Keratinocyte (primary cell): ENCODE measurements around the gene NCK2. TPM values are rescaled to one million over a fixed set of nuclear protein-coding genes. Genes with fewer than 3 reads are reported as not detected.

Experiments
- DNase-seq: peaks from one replicate; pipeline ENCODE4 v3.0.0-alpha.2; 2011; ENCODE audit warnings: low read depth, missing footprints, low spot score
- FAIRE-seq: peaks from 2 replicates; lab custom pipeline; 2011; peaks lifted over from hg19 to GRCh38; lab: Jason Lieb, UNC
- H2AFZ ChIP-seq: 2 replicates; pipeline ENCODE4 v1.6.0; 2012; ENCODE audit warnings: low read length, control low read depth, inconsistent platforms; ENCODE audit not compliant: control insufficient read depth
- H3K27ac ChIP-seq: 2 replicates; pipeline ENCODE4 v1.5.1; 2011; ENCODE audit warnings: low read length; ENCODE audit not compliant: control insufficient read depth, insufficient read depth
- H3K27me3 ChIP-seq: 3 replicates; pipeline ENCODE4 v1.6.0; 2011; ENCODE audit warnings: low read length; ENCODE audit not compliant: control insufficient read depth, insufficient read depth; ENCODE audit errors: extremely low read depth
- H3K36me3 ChIP-seq, 2 experiments: 2 replicates in 1 of 2; 3 replicates in 1 of 2; pipeline ENCODE4 v1.5.1; 2011; ENCODE audit warnings: low read length in 2 of 2, mild to moderate bottlenecking in 1 of 2; ENCODE audit not compliant: control insufficient read depth in 2 of 2, insufficient read depth in 2 of 2; ENCODE audit errors: extremely low read depth in 1 of 2
- H3K4me1 ChIP-seq: 3 replicates; pipeline ENCODE4 v1.5.1; 2011; ENCODE audit warnings: low read length; ENCODE audit not compliant: control insufficient read depth, insufficient read depth; ENCODE audit errors: extremely low read depth
- H3K4me2 ChIP-seq: 3 replicates; pipeline ENCODE4 v1.6.0; 2011; ENCODE audit warnings: low read depth, low read length; ENCODE audit not compliant: control insufficient read depth, insufficient read depth; ENCODE audit errors: extremely low read depth
- H3K4me3 ChIP-seq, 3 experiments: fragments of 200-600 bp in 1 of 3; sonication (generic) in 1 of 3; 2 replicates in 2 of 3; 3 replicates in 1 of 3; pipeline ENCODE4 v1.5.1; 2011 to 2016; ENCODE audit warnings: low read length in 3 of 3, mild to moderate bottlenecking in 3 of 3, control low read depth in 2 of 3, inconsistent platforms in 1 of 3, low read depth in 1 of 3, mixed read lengths in 1 of 3, mixed run types in 1 of 3, moderate library complexity in 1 of 3; ENCODE audit not compliant: control insufficient read depth in 2 of 3, insufficient read depth in 2 of 3; ENCODE audit errors: extremely low read depth in 1 of 3
- H3K79me2 ChIP-seq: 2 replicates; pipeline ENCODE4 v1.6.0; 2012; ENCODE audit warnings: low read length; ENCODE audit not compliant: control insufficient read depth, insufficient read depth
- H3K9ac ChIP-seq: 3 replicates; pipeline ENCODE4 v1.6.0; 2011; ENCODE audit warnings: low read length; ENCODE audit not compliant: control insufficient read depth, insufficient read depth; ENCODE audit errors: extremely low read depth
- H3K9me1 ChIP-seq: 3 replicates; pipeline ENCODE4 v1.6.0; 2011; ENCODE audit warnings: low read length; ENCODE audit not compliant: control insufficient read depth, insufficient read depth; ENCODE audit errors: extremely low read depth
- H3K9me3 ChIP-seq: 2 replicates; pipeline ENCODE4 v1.5.1; 2012; ENCODE audit warnings: low read depth, low read length; ENCODE audit not compliant: control insufficient read depth
- H4K20me1 ChIP-seq: 3 replicates; pipeline ENCODE4 v1.6.0; 2011; ENCODE audit warnings: low read length; ENCODE audit not compliant: control insufficient read depth, insufficient read depth; ENCODE audit errors: extremely low read depth
- EZH2 ChIP-seq: IDR thresholded peaks from one replicate; pipeline ENCODE4 v1.6.1; 2012; ENCODE audit warnings: inconsistent platforms, mild to moderate bottlenecking, low read length, moderate library complexity
- dilution Hi-C: fragments of 300-500 bp; cut with MboI; formaldehyde crosslinking; loops from one replicate; pipeline ENCODE4 v1.7.0; 2020; ENCODE audit warnings: low sequenced_read_pairs; ENCODE audit not compliant: extremely low pct_ligation_motif_present
- polyA plus RNA-seq, 5 experiments: library from polyadenylated mRNA; depleted of rRNA in 3 of 5; stranded (reverse) in 3 of 5; stranded (forward) in 1 of 5; unstranded in 1 of 5; fragments of >200 nt; gene quantifications; 1 replicate in 1 of 5; 2 replicates in 3 of 5; 3 replicates in 1 of 5; pipeline versions ENCODE4 v1.2.1 to v1.2.3, GENCODE V29; 2011 to 2012; ENCODE audit warnings: missing spikeins in 2 of 5, low read depth in 1 of 5, low replicate concordance in 1 of 5
- TF ChIP-seq, protein P1 (sequence below), 3 experiments: IDR thresholded peaks in 1 of 3; conservative IDR thresholded peaks in 1 of 3; optimal IDR thresholded peaks in 1 of 3; 2 replicates in 2 of 3; 3 replicates in 1 of 3; pipeline versions ENCODE3 to v1.5.1; 2011; ENCODE audit warnings: low read length in 3 of 3, mild to moderate bottlenecking in 3 of 3, moderate library complexity in 2 of 3, control low read depth in 1 of 3, inconsistent platforms in 1 of 3; ENCODE audit not compliant: insufficient read depth in 2 of 3; ENCODE audit errors: extremely low read depth in 1 of 3

NCK2 gene
- polyA plus RNA-seq, 1 donor (not counting 4 experiments of a cell fraction or from before 2014, with no cell fraction given) = 31.4 TPM

DNA sequence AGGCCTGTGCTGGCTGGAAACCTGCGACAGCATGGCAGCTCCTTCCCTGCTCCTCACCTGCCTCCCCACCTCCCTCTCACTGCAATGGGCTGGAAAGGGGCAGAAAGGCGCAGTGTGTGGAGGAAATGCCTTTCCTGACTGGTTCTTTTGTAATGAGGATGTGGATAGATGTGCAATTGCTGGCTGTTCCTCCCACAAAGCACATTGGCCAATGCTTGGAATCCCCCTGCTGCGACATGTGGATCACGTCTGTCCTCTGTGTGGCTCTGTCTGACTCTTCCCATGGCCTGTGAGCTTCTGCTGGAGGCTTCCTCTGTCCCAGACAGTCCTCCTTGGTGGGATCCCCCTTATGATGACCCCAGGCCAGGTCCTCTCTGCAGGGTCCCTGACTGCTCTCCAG is 172.5 kb downstream of the NCK2 start:
- Histone ChIP-seq H3K9ac (no peak overlapping the region), H3K4me2 (no peak overlapping the region), H3K9me1 (no peaks in the 10 kb centered on the region), H3K79me2 (no peaks in the 10 kb centered on the region), H3K9me3 (peaks cover 7% of the 10 kb centered on the region), H3K36me3 (no peaks in the 10 kb centered on the region), H4K20me1 (no peaks in the 10 kb centered on the region), H2AFZ (no peak overlapping the region), H3K27me3 (no peaks in the 10 kb centered on the region), H3K27ac (no peak overlapping the region), H3K4me1 (peaks cover 10% of the 10 kb centered on the region), H3K4me3 (no peak overlapping the region)
- dilution Hi-C loops = no loop called here
- FAIRE-seq (peak; percentile 17), DNase-seq (no peak)
- TF ChIP-seq EZH2 = no peak
- TF ChIP-seq, protein P1, sequence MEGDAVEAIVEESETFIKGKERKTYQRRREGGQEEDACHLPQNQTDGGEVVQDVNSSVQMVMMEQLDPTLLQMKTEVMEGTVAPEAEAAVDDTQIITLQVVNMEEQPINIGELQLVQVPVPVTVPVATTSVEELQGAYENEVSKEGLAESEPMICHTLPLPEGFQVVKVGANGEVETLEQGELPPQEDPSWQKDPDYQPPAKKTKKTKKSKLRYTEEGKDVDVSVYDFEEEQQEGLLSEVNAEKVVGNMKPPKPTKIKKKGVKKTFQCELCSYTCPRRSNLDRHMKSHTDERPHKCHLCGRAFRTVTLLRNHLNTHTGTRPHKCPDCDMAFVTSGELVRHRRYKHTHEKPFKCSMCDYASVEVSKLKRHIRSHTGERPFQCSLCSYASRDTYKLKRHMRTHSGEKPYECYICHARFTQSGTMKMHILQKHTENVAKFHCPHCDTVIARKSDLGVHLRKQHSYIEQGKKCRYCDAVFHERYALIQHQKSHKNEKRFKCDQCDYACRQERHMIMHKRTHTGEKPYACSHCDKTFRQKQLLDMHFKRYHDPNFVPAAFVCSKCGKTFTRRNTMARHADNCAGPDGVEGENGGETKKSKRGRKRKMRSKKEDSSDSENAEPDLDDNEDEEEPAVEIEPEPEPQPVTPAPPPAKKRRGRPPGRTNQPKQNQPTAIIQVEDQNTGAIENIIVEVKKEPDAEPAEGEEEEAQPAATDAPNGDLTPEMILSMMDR (optimal IDR thresholded peaks at IDR 0.05 in 1 of 3, IDR thresholded peaks at IDR 0.05 in 1 of 3, conservative IDR thresholded peaks at IDR 0.05 in 1 of 3; ENCODE audit: extremely low read depth in 1 of 3, insufficient read depth in 2 of 3, low read length in 3 of 3) = no peak

DNA sequence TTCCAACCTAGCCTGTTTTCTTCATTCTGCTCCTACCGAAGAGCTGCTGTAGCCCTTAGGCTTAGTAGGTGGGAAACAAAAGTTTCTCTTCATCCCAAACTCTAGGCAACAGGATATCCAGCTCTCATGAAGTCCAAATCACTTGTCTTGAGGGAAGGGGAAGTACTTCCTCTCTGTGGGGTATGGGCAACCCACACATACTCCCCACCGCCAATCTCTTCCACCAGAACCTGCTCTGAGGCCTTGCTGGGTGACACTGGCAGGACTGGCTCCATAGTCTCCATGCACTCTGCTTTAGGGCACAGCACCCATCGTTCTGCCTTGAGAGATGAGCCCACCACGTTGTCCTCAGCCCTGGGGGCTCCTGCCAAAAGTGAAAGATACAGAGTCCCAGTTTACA is 173.0 kb downstream of the NCK2 start:
- no peak for TF ChIP-seq EZH2
- TF ChIP-seq, protein P1 (optimal IDR thresholded peaks at IDR 0.05 in 1 of 3, IDR thresholded peaks at IDR 0.05 in 1 of 3, conservative IDR thresholded peaks at IDR 0.05 in 1 of 3; ENCODE audit: extremely low read depth in 1 of 3, insufficient read depth in 2 of 3, low read length in 3 of 3) = no peak
- Histone ChIP-seq H2AFZ (no peak overlapping the region), H3K9me1 (no peaks in the 10 kb centered on the region), H3K79me2 (no peaks in the 10 kb centered on the region), H3K4me3 (no peak overlapping the region), H3K9me3 (peaks cover 7% of the 10 kb centered on the region), H3K4me2 (no peak overlapping the region), H4K20me1 (no peaks in the 10 kb centered on the region), H3K4me1 (peaks cover 10% of the 10 kb centered on the region), H3K27me3 (no peaks in the 10 kb centered on the region), H3K27ac (no peak overlapping the region), H3K36me3 (no peaks in the 10 kb centered on the region), H3K9ac (no peak overlapping the region)
- dilution Hi-C loops = no loop called here
- DNase-seq (no peak), FAIRE-seq (no peak)
